ENCODE measurements around the gene PBX4. TPM values are rescaled to one million over a fixed set of nuclear protein-coding genes. Genes with fewer than 3 reads are reported as not detected.

The PBX4 gene
- total RNA-seq, 1 donor from 2014 or later: 0.93 TPM

- Histone ChIP-seq H3K4me1 (ENCODE audit: insufficient read depth, low read length) (peaks cover 12% of the 10 kb centered on the region), H3K27me3 (ENCODE audit: insufficient read depth, low read length) (no peaks in the 10 kb centered on the region), H2AFZ (ENCODE audit: low read depth, low read length) (peak within 1 kb of the TSS; percentile 63), H3K4me2 (ENCODE audit: low read length) (peak within 1 kb of the TSS; percentile 82), H4K20me1 (ENCODE audit: insufficient read depth, low read length) (no peaks in the 10 kb centered on the region), H3K36me3 (ENCODE audit: insufficient read depth, low read length) (no peaks in the 10 kb centered on the region), H3K9ac (ENCODE audit: low read length) (peak within 1 kb of the TSS; percentile 31), H3K4me3 (ENCODE audit: insufficient read depth, low read depth, low read length) (peak within 1 kb of the TSS; percentile 25), H3K27ac (ENCODE audit: low read depth, low read length) (no peak within 1 kb of the TSS), H3K79me2 (ENCODE audit: insufficient read depth, low read length) (no peaks in the 10 kb centered on the region), H3K9me3 (ENCODE audit: insufficient read depth, low read depth, low read length) (no peaks in the 10 kb centered on the region)
- no peak for TF ChIP-seq CTCF (IDR thresholded peaks at IDR 0.05; ENCODE audit: insufficient read depth, low read depth, low read length)
- H3K36me3 Mint-ChIP-seq (ENCODE audit: low read depth, unreplicated experiment): peaks cover 22% of the 10 kb centered on the region
- DNase-seq (ENCODE audit: low read depth): no peak
- peak within 1 kb of the TSS; percentile 89 for H3K4me3 Mint-ChIP-seq (ENCODE audit: unreplicated experiment)
- H3K4me1 Mint-ChIP-seq (ENCODE audit: low read depth, unreplicated experiment): no peaks in the 10 kb centered on the region
- FAIRE-seq: no peak
- H3K27ac Mint-ChIP-seq (ENCODE audit: unreplicated experiment): peak within 1 kb of the TSS; percentile 87
- no peaks in the 10 kb centered on the region for H3K9me3 Mint-ChIP-seq (ENCODE audit: unreplicated experiment)
- no peaks in the 10 kb centered on the region for H3K27me3 Mint-ChIP-seq (ENCODE audit: low read depth, unreplicated experiment)
Measured at GRCh38 chr19:19627621-19628500, 9.4 kb upstream of the PBX4 start, which contains the start of gene LPAR2. Gene LPAR2, minus strand, starts transcription at chr19:19628220. Its CDS starts 945 bp downstream, at chr19:19627275.

GRCh38 chr19:19626516-19627472 lies 8.3 kb upstream of the PBX4 start:
- peak overlapping the region; percentile 87 for H3K27ac Mint-ChIP-seq (ENCODE audit: unreplicated experiment)
- DNase-seq (ENCODE audit: low read depth): no peak
- FAIRE-seq: no peak

More at GRCh38 chr19:19626516-19627472, 8.3 kb upstream of the PBX4 start:
- H3K36me3 ChIP-seq (ENCODE audit: insufficient read depth, low read length): no peaks in the 10 kb centered on the region
- no peak overlapping the region for H3K9ac ChIP-seq (ENCODE audit: low read length)
- H3K27me3 ChIP-seq (ENCODE audit: insufficient read depth, low read length): no peaks in the 10 kb centered on the region
- no peak overlapping the region for H3K4me2 ChIP-seq (ENCODE audit: low read length)
- H4K20me1 ChIP-seq (ENCODE audit: insufficient read depth, low read length): no peaks in the 10 kb centered on the region
- Mint-ChIP-seq H3K36me3 (ENCODE audit: low read depth, unreplicated experiment) (peaks cover 16% of the 10 kb centered on the region), H3K4me1 (ENCODE audit: low read depth, unreplicated experiment) (no peaks in the 10 kb centered on the region), H3K4me3 (ENCODE audit: unreplicated experiment) (peak overlapping the region; percentile 89), H3K27me3 (ENCODE audit: low read depth, unreplicated experiment) (no peaks in the 10 kb centered on the region), H3K9me3 (ENCODE audit: unreplicated experiment) (no peaks in the 10 kb centered on the region)
- H3K27ac ChIP-seq (ENCODE audit: low read depth, low read length): no peak overlapping the region
- H2AFZ ChIP-seq (ENCODE audit: low read depth, low read length): no peak overlapping the region
- no peak for TF ChIP-seq CTCF (IDR thresholded peaks at IDR 0.05; ENCODE audit: insufficient read depth, low read depth, low read length)
- TF ChIP-seq EZH2 (IDR thresholded peaks at IDR 0.05; ENCODE audit: insufficient read depth, low read length): no peak
- H3K79me2 ChIP-seq (ENCODE audit: insufficient read depth, low read length): no peaks in the 10 kb centered on the region
- H3K4me3 ChIP-seq (ENCODE audit: insufficient read depth, low read depth, low read length): no peak overlapping the region
- H3K4me1 ChIP-seq (ENCODE audit: insufficient read depth, low read length): peaks cover 12% of the 10 kb centered on the region
- no peaks in the 10 kb centered on the region for H3K9me3 ChIP-seq (ENCODE audit: insufficient read depth, low read depth, low read length)

All from astrocyte (in vitro differentiated cells and primary cell).